LoVo (cell line): ENCODE results near the gene ARL11.

Experiments
- DNase-seq: peaks from one replicate; pipeline ENCODE4 v3.0.0-alpha.2; 2016; ENCODE audit warnings: low spot score

The ARL11 gene

DNA sequence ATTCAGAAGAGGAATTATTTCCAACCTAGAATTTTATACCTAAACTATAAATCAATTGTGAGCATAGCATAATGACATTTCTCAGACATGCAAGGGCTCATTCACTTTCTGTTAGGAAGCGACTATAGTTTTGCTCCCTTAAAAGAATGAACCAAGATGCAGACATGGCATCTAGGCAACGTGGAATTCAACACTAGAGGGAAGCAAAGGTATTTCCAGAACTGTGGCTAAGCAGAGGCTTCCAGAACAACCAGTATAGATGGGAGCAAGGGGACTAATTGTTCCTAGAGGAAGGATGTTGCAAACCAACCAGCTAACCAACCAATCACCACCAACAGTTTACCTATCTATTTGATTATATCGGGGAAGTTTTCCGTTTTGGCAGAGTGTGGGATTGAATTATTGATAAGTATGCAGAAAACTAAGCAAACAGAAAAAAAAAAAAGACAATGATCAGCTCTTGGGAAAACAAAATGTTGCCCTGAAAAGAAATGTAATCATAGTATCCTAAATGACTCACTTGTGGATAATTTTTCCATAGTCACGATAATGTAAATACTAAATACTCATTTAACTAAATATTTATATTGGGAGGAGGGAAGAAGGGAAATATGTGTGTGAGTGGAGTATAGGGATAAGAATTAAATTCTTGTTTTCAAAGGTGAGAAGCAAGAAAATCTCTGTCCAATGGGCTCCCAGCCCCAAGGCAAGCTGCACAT, 21.1 kb downstream of the ARL11 start:
- DNase-seq, result peak; percentile 8

DNA sequence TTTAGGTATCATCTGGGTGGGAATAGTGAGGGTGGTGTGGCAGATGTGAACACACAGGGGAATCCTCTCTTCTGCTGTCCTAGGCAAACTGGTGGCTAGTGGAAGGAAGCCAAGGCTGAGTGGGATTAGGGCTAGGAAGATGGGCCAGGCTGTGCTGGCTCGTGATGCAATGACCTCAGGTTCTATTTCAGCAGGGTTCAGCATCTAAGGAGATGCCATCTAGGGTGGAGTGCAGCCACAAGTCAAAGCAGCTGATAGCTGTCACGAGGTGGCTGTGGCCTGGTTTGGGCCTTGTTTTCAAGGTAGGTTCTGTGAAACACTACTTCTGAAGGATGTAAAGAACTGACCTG, 21.6 kb downstream of the ARL11 start:
- no peak for DNase-seq

DNA sequence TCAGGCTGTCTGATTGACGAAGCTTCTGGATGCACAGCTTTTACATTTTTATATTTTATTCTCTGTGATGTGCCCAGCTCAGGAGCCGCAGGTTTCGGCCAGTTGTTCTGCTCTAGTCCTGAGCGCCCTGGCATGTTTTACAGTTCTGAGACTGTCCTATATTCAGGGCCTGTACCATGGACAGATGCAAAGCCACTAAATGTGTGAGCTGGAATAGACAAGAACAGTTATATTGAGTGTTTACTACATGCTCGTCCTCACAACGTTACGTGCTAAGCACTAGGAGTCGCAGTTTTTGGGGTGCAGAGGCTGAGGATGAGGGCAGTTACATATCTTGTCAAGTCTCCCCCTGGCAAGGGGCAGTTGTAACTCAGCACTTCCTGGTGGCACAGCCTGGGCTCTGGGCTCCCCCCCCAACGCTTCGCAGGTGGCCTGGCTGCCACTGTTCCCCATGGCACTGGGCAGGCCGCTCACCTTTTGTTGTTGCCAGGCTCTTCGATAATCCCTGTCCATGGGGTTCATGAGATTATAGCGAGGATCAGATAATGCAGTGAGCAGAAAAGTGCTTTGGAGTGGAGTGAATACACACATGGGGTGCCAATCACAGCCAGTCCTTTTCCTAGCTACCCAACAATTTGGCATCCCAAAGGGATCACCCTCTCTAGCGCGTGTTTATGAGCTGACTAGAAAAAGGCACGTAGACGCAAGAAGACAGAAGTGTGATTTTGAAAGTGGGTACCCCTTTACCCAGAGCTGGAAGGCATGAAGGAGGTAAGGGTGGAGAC, 23.5 kb downstream of the ARL11 start:
- DNase-seq, result no peak

DNA sequence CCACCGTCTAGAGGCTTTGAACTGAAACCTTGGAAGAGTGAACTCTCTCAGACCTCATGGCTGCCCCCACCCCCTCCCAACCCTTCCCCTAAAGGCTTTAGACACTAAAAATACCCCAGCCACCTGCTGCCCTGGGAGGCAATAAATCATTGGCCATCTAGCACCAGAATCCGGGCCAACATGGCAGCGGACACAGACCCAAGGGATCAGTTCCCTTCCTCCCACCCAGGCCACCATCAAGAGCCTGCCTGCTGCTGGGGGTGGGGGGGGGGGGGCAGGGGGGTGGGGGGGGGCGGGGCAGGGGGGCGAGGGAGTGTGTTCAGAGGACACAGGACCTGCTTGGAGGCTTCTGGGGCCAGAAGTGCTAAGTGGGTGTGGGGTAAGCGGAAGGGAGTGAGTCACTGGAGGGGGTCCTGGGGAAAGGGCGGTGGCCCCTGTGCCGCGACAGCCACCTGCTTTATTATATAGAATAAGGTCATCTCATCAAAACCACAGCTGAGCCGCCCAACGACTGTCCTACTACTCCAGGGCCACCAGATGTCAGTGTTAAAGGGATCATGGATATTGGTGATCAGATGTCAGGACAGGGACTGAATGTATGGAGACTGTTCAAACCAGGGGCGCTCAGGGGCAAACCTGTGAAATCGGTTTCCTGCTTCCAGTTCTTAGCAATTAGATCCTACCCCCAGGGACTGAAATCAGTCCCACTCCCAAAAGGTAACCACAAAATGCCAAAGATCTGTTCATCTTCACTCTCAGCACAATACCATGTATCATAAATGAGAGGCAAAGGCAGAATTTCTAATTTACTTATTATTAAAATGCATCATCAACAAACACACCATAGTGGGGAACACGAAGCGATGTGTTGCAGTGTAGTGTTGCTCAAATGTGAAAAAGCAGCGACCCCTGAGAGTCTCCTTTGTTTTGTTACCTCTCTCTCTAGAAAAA, 24.3 kb downstream of the ARL11 start:
- peak; percentile 52 for DNase-seq

GRCh38 chr13:49653478-49653877, 25.2 kb downstream of the ARL11 start:
- no peak for DNase-seq

GRCh38 chr13:49654011-49654410, 25.7 kb downstream of the ARL11 start:
- no peak for DNase-seq

- DNase-seq, result no peak
Measured at GRCh38 chr13:49655906-49656305, 27.6 kb downstream of the ARL11 start.

- no peak for DNase-seq
Measured at GRCh38 chr13:49657241-49657641, 28.9 kb downstream of the ARL11 start.

DNA sequence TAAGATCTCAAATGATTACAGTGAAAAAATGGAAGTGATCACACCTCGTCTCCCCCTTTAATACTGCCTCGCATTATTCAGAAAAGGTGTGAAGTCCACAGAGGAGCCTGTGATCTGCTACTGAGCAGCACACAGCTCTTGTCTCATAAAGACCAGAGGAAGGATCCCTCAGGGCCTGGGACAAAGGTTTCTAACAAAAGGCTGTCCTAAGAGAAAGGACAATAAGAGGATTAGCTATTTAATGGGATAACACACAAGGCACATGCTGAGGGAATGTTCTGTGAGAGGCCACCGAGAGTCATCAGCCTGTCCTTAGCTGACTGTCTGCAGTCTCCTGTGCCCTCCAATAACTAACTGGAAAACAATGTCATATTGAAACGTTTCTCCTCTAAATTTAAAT, 36.3 kb downstream of the ARL11 start:
- DNase-seq, result no peak

DNA sequence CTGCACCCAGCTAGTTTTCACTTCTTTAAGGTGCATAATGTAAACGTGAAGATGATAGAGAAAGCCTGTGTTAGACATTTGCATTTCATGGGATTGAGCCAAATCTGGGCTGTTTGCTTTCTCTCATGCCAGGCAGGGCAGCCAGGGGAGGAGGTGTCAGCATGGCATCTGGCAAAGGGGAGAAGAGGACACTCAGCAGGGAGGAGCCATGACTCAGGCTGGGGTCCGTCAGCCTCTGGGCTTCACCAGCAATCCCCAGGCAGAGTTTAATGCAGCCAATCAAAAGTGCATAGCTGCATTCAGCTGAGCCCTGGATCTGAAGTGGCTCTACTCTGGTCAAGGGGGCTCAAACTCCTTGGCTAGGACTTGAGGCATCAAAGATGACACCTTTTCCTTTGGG, 39.5 kb downstream of the ARL11 start:
- no peak for DNase-seq

GRCh38 chr13:49669735-49670309, 41.5 kb downstream of the ARL11 start:
- peak; percentile 57 for DNase-seq

DNA sequence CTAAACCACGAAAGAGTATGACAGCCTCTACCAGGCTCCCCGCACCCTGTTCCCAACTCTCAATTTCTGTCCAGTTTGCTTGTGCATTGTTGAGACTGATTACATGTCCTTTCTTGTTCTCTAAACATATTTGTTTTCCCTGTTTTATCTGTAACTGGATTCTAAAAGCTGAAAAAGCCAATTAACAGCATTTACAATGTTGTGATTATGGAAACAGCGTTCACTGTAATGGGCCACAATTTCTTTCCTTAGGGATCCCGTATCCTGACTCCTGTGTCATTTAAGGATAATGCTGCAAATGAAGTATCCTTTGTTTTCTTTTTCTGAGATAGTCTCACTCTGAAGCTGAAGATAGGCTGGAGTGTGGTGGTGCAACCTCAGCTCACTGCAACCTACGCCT, 42.5 kb downstream of the ARL11 start:
- DNase-seq, result no peak

DNA sequence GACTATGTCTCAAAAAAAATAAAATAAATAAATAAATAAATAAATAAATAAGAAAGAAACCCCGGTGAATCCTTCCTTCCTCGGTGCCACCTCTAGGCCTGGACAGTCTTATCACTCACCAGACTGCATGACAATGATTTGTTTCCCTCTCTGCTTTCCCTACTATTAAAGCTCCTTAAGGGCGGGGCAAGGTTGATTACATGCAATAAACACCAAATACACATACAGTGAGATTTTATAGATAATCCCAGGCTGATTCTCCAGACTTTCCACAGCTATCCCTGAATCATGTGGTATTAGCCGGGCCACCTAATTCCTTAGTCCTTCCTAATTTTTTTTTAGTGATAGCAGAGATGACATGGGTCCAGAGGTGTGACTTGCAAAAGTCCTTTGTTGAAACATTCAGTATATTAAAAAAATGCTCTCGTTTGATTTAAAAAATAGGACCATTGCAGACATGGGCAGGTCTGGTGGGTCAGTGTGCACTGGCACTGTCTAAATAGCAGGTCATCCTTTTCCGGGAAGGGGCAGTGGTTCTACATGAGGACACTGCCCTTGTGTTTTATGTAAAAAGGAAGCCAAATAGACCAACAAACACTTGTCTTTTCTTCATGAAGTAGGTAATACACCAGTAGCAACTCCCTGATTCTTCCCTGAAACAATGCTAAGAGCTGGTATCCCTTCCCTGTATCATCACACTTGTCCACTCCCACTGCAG, 48.4 kb downstream of the ARL11 start:
- DNase-seq, result no peak

DNA sequence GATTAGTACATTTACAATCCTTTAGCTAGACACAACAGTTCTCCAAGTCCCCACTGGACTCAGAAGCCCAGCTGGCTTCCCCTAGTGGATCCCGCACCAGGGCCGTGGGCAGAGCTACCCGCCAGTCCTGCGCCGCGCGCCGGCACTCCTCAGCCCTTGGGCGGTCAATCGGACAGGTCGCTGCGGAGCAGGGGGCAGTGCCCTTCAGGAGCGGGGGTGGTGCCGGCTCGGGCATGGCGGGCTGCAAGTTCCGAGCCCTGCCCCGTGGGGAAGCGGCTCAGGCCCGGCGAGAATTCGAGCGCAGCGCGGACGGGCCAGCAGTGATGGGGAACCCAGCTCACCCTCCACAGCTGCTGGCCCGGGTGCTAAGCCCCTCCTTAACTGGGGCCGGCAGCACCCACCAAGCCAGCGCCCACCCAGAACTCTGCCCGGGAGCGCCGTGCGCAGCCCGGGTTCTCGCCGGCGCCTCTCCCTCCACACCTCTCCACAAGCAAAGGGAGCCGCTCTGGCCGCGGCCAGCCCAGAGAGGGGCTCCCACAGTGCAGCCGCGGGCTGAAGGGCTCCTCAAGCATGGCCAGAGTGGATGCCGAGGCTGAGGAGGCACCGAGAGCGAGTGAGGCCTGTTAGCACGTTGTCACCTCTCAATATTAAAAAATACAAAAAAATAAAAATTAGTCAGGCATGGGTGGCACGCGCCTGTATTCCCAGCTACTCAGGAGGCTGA, 50.0 kb downstream of the ARL11 start:
- DNase-seq, result no peak

DNA sequence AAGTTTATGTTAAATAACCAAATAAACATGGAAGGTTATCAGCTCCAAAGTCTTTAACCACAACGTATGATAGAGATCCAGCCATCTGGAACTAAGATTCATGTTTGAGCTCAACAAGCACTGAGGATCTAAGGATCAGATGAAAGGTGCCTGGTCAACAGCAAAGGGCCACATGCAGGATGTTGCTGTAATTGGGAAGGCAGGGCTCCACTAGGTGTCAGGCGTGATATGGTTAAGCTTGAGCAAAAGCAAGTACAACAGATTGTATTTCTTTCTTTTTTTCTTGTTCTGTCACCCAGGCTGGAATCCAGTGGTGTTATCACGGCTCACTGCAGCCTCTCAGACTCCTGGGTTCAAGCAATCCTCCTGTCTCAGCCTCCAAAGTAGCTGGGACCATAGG, 50.9 kb downstream of the ARL11 start:
- no peak for DNase-seq

DNA sequence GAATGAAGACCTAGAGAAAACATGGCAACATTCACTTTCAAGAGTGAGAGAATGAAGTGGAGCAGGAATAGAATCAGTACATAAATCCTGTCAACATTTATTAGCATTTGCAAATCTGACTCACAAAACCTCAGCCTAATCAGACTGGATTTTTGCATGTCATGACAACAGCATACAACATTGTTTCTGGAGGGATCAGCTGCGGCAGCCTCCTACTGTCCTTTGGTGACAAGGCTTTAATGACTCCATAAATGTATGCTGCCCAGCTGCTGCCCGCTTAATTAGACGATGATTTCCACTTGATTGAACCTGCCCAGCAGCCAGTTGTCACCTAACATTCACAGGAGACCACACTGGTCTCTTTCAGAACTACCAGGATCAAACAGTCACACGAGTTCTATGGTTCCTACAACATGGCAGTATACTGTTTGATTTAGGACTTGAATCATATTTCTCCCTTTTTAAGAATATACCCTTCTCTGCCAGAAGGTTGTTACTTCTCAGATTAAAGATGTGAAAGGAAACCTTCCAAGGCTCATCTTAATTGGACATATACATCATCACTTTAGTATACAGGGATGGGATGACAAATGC, 53.6 kb downstream of the ARL11 start:
- DNase-seq, result no peak
